GM12872 (cell line): Measurements from ENCODE around the gene EPHA6.

ENCODE experiments used
- CTCF ChIP-seq: IDR thresholded peaks from 3 replicates; pipeline ENCODE4 v1.5.1; 2011; ENCODE audit warnings: low read depth, mild to moderate bottlenecking, low read length, moderate library complexity; ENCODE audit not compliant: insufficient read depth

EPHA6 gene

DNA sequence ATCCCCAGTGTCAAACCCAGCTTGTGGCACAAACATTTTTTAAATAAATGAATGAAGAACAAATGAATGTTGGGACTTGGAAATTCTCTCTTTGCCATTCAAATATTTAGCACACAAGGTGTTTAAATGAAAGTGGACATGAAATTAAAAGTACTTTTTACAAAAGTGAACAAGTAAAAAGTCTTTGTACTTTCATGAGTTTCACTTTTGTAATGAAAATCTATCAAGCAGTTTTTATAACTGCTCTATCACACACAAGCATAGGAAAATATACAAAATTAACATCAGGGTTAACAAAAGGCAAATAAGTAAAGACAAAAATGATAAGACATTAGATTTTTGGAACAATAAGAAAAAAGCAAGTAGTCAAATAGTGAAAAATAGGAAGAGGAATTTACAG is 866.3 kb downstream of the EPHA6 start:
- no peak for TF ChIP-seq CTCF

- TF ChIP-seq CTCF = no peak
Observed at GRCh38 chr3:97684490-97684889, 870.1 kb downstream of the EPHA6 start.

- no peak for TF ChIP-seq CTCF
Observed at GRCh38 chr3:97686258-97686657, 871.9 kb downstream of the EPHA6 start.

DNA sequence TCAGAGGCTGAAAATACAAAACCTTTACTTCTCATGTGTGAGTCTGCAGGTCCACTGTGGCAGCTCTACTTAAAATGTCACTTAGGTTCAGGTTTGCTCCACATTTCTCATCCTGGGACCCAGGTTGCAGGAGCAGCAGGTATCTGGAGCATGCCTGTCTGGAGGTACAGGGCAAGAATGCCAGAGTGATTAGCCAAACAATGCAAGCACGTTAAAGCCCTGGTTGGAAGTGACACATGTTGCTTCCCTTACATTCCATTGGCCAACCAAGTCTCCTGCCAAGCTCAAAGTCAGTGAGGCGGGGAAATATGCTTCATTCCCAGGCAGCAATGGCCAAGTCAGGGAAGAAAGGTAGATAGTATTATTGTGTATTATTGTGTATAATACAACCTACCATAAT is 873.3 kb downstream of the EPHA6 start:
- TF ChIP-seq CTCF = no peak

- no peak for TF ChIP-seq CTCF
Observed at GRCh38 chr3:97689111-97689510, 874.7 kb downstream of the EPHA6 start.

DNA sequence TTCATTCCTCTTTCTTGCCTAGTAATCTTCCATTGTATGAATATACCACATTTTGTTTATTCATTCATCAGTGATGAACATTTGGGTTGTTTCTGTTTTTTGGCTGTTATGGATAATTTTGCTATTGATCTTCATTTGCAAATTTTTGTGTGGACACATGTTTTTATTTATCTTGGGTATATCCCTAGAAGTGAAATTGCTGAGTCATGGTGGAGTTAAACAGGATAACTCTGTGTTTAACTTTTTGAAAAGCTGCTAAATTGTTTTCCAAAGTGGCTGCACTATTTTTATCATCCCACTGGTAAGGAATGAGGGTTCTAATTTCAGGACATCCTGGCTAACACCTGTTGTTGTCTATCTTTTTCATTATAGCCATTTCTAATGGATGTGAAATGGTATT is 875.6 kb downstream of the EPHA6 start:
- no peak for TF ChIP-seq CTCF

- no peak for TF ChIP-seq CTCF
Observed at GRCh38 chr3:97691354-97691753, 877.0 kb downstream of the EPHA6 start.

DNA sequence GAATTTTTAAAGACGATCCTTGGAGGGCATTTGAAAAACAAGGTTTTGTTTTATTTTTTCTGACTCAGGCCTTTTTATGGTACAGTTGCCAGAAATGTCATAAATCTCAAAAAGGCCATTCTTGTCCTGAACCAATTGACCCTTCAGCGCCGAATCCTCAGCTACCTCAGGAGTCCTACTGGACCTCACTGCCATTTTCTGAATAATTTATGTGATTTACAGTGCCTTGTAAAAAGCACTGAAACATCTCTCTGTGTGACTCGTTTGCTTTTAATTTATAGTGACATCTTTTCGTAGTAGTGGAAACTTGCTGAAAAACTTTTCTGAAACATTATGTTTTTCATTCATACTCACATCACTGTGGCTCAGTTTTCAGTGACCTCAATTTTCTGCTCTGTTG is 878.0 kb downstream of the EPHA6 start:
- TF ChIP-seq CTCF = no peak
